ENCODE measurements around the gene NANP.

Gene NANP

GRCh38 chr20:25567286-25567685, 56.5 kb downstream of the NANP start:
- no peak for DNase-seq

GRCh38 chr20:25566821-25567220, 57.0 kb downstream of the NANP start:
- DNase-seq, result no peak

- DNase-seq, result no peak
Observed at GRCh38 chr20:25565578-25566157, 58.1 kb downstream of the NANP start.

- DNase-seq, result no peak
Observed at GRCh38 chr20:25563876-25564275, 59.9 kb downstream of the NANP start.

GRCh38 chr20:25563362-25563761, 60.5 kb downstream of the NANP start:
- DNase-seq, result no peak

All from hematopoietic multipotent progenitor cell treated with erythropoietin and hydrocortisone succinate and interleukin-3 and kit ligand, for 4 days (in vitro differentiated cells).